WTC11 (cell line): Measurements from ENCODE around the gene EIF3F.

Experiments
- CTCF ChIP-seq: fragments of 200-600 bp; IDR thresholded peaks from 2 replicates; pipeline ENCODE4 v1.8.0; 2022; ENCODE audit warnings: antibody characterized with exemption
- NFATC4 ChIP-seq: fragments of 250-450 bp; sonication (Bioruptor Pico); IDR thresholded peaks from 2 replicates; pipeline ENCODE4 v1.9.0; 2021; ENCODE audit warnings: mild to moderate bottlenecking
- TEAD4 ChIP-seq: sonication (generic); formaldehyde crosslinking; IDR thresholded peaks from 2 replicates; pipeline ENCODE4 v1.8.0; 2022; ENCODE audit warnings: mild to moderate bottlenecking, missing genetic modification reagents

GRCh38 chr11:8036002-8036802 is 49.1 kb downstream of the EIF3F start:
- no peak for TF ChIP-seq CTCF
- no peak for TF ChIP-seq TEAD4
- no peak for TF ChIP-seq NFATC4 (CRISPR knock-in tag)
